NCI-H1105 treated with DMSO at 0.1 percent for 48 hours (cell line): Measurements from ENCODE around the gene CAMK2B.

Experiments used
- DNase-seq: peaks from one replicate; lab custom pipeline; 2025; lab: John Stamatoyannopoulos, UW

CAMK2B gene

DNA sequence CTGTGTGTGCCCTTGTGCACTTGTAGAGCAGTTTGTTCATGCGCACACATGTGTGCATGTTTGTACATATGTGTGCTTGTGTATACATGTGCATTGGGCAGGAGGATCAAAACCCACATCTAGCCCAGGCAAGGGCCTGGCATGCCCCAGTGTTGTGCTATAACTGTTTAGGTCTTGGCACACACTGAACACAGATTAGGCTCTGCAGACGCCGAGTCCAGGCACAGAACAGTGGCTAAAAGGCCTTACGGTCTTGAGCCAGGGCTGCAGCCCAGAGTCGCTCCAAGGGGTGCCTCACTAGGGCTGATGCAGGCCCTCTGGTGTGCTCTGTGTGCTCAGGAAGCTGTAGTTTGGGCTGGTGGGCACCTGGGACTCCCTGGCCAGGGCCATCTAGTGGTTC lies 68.9 kb downstream of the CAMK2B start:
- DNase-seq: no peak

- DNase-seq: no peak
Observed at GRCh38 chr7:44251881-44252280, 73.5 kb downstream of the CAMK2B start.

DNA sequence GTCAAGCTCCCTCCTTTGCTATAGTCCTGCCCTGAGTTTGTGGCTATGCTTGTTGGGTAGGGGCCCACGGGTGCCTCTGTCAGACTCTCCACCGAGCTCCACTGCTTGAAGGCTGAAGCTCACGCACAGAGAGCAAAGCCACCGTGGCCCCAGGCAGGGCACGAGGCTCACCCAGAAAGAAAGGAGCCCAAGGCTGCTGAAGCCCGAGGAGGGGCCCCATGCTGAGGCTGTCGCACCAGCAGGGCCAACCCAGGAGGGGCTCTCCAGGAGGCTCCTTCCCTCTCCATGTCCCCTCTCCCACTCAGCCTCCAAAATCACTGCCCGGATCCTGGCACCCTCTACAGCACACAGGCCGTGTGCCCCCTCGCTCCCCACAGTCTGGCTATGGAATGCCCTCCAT lies 74.1 kb downstream of the CAMK2B start:
- DNase-seq: no peak

DNA sequence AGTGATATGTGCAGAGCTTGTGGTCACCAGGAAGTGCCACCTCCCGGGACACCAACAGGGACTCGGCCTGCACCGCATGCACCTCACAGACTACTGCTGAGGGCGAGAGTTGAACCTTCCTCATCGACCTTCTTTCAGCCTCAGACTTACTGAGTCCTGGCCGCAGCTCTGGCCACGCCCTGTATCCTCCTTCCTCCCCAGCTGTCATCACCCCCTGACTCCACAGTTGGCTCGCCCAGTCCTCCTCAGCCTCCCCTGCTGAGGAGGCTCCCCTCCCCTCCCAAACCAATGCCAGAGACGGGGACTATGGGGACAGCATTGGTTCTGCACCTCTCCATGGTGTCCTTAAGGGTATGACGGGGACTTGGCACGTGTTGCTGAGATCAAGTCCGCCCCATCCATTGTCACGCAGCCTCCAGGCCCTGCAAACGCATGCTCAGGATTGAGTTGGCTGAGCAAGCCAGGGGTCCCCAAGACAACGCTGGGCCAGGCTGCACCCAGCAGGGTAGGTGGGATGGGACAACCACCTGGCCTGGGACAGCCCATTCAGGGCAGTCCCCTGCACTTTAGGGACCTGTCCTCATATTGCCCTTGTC lies 75.7 kb downstream of the CAMK2B start:
- DNase-seq: no peak

DNA sequence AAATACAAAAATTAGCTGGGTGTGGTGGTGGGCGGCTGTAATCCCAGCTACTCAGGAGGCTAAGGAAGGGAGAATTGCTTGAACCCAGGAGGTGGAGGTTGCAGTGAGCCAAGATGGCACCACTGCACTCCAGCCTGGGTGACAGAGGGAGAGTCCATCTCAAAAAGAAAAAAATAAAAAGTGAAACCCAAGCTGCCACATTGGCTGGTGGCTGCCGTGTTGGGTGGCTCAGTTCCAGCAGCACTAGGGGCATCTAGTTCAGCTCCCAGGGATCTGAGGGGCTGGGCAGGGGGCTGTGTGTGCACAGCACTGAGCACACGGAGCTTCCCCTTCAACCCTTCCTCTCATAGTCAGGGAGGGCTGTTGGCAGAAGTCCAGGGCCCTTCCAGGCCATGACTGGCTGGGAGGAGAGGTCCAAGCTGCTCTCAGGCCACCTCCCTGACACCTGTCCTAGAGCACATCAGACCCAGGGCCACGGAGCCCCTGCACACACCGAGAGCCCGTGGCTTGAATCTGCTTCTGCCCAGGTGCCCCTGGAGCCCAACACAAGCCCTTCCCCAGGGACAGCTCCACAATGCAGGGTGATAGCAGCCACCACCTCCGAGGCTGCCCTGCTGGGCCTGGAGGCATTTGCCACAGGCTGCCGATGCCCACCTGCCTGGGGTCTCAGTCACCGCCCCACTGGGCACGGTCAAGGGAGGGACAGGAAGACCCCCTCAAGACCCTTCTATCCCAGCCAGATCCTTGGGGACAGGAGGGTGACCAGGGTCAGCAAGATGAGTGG lies 77.3 kb downstream of the CAMK2B start:
- DNase-seq: no peak

- DNase-seq: no peak
Observed at GRCh38 chr7:44246396-44247113, 78.8 kb downstream of the CAMK2B start.

GRCh38 chr7:44244282-44244681 lies 81.1 kb downstream of the CAMK2B start:
- DNase-seq: no peak

DNA sequence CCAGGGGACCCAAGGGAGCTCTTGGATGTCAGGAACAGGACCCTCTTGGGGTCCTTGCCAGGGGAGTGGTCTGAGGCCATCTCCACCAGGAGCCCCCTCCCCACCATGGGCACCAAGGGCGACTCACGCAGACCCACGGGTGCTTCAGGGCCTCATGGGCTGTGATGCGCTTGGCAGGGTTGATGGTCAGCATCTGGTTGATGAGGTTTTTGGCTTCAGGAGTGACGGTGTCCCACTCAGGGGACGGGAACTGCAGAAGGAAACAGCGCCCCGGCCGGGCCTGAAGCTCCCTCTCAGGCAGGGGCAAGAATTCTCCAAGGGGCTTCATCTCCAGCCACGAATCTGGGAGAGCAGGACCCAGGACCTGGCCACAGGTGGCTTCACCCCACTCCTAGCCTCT lies 83.3 kb downstream of the CAMK2B start:
- no peak for DNase-seq

GRCh38 chr7:44240983-44241510 lies 84.3 kb downstream of the CAMK2B start:
- DNase-seq: peak; percentile 53

GRCh38 chr7:44240376-44240775 lies 85.0 kb downstream of the CAMK2B start:
- DNase-seq: no peak

- DNase-seq: no peak
Observed at GRCh38 chr7:44239361-44239760, 86.0 kb downstream of the CAMK2B start.

GRCh38 chr7:44238116-44238695 lies 87.2 kb downstream of the CAMK2B start:
- no peak for DNase-seq

DNA sequence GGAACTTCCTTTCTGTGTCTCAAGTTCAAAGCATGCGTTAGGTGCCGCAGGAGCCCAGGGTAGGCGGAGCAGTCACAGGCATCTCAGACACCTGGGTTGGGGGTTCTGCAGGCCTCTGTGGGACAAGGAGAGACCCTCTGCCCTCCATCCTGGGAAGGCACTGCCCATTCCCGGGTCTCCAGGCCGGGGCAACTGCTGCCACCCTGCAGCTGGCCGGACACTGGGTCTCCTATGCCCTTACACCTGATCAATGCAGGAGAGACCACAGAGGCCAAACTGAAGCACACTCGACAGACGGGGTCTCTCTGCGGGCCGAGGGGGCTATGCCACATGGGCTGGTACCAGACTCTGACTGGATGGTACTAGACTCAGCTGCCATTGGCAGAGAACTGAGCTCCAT lies 87.7 kb downstream of the CAMK2B start:
- no peak for DNase-seq

- no peak for DNase-seq
Observed at GRCh38 chr7:44236333-44236728, 89.1 kb downstream of the CAMK2B start.

DNA sequence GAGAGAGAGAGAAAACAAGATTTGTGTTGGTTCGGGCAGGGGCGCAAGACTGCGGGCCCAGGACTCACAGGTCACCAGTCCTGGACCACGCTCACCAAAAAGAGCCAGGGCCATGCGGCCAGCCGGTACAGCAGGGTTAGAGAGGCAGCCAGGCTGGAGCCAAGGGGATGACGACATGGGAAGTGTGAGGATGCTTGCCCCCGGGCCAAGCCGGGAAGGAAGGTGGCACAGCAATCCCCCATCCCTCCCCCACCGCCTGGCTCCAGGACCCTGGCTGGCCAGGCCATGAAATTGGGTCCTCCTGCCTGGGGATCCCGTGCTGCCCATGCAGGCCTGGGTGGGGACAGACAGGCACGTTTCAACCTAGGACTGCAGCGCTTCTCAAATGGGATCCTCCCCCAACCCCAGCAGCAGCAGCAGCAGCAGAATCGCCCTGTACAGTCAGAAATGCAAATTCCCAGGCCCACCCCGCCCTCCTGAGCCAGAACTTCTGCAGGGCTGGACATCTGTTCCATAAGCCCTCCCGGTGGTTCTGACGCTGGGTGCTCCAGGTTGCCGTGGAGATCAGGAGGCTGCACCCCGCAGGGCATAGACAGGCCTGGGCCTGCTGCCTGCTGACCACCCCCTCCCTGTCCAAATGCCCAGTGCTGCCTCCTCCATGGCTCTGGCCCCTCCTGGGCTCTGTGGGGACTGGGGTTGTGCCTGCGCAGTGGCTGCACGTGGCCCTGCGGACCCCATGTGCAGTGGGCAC lies 89.6 kb downstream of the CAMK2B start:
- DNase-seq: no peak

DNA sequence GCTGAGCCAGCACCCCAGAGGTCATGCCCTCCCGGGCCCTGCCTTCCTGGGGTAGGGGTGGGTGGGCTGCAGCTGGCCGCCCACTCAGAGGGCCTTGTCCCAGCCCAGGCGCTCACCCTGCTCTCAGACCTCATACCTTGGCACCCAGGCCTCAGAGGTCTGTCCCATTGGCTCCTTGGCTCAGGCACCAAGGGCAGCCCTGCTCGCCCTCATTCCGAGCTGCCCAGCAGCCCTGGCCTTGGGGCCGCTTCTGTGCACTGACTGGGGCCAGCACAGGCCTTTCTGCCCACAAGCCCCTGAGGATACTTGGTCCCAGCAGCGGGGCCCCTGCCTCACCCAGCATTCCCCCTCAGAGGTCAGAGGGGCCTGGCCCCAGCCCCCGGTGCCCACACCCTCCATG lies 90.3 kb downstream of the CAMK2B start:
- DNase-seq: no peak

- no peak for DNase-seq
Observed at GRCh38 chr7:44232901-44233715, 92.3 kb downstream of the CAMK2B start.

- DNase-seq: no peak
Observed at GRCh38 chr7:44232396-44232795, 93.0 kb downstream of the CAMK2B start.

DNA sequence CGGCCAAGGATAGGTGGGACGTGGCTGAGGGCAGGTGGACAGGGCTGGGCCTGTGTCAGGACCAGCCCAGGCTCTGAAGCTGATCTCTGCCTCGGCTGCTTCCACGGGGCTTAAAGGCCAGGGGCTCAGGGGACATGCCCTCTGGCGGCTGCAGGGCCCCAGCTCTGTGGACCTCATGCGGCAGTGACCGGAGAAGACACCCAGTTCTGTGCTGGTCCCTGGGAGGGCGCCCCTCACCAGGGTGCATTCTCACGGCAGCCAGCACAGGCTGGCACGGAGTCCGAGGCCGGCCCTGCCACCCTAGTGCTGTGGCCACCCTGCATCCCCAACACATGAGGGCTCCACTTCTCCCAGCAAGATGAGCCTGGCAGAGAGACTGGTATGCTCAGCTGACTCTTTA lies 94.3 kb downstream of the CAMK2B start:
- DNase-seq: no peak

DNA sequence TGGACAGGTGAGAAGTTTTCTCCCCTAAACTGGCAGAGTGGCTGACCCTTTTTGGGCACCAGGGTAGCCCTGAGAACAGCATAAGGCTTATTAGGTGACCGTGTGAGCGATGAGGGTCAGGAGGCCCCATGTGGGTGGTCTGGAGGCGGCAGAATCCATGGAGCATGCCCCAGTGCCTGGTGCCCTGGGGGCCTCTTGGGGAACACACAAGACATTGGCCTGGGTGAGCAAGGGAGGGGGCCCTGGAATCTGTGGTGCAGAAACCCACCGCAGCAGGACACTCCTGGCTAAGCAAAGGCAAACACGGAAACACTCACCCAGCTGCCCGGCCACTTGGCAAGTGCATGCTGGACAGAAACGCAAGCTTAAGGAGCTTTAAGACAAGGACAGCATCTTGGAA lies 95.1 kb downstream of the CAMK2B start:
- DNase-seq: no peak

DNA sequence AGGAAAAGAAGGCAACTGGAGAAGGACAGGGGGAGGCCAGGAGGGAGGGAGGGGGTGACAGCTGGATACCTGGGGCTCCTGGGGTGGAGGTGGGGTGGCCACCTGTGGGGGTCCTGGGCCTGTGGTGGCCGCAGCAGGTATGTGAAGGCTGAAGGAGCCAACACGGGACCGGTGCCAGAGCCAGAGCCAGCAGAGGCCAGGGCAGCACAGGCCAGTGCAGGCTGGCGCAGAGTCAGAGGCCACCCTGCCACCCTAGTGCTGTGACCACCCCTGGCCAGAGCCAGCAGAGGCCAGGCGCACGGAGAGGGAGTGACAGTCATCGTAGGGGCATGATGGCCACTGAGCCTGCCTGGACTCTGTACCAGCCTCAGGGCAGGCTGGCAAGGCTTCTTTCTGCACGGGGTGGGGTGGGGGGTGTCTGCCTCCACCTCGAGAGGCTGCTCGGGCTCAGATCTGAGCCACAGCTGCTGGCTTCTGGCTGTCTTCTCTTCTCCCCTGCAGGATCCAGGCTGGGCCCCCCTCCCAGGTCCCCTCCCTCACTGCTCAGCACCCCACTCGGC lies 95.8 kb downstream of the CAMK2B start:
- no peak for DNase-seq
